ENCODE results near the gene ZNF140.

Gene ZNF140

GRCh38 chr12:133130808-133131128 lies 50.0 kb downstream of the ZNF140 start:
- DNase-seq, result no peak

GRCh38 chr12:133135747-133136146 lies 55.0 kb downstream of the ZNF140 start:
- peak; percentile 21 for DNase-seq

- DNase-seq, result no peak
Observed at GRCh38 chr12:133145981-133146380, 65.3 kb downstream of the ZNF140 start.

- no peak for DNase-seq
Observed at GRCh38 chr12:133156125-133156690, 75.5 kb downstream of the ZNF140 start.
